T-cell (primary cell): ENCODE results near the gene TBC1D24. TPM values are rescaled to one million over a fixed set of nuclear protein-coding genes. Genes with fewer than 3 reads are reported as not detected.

Experiments
- ATAC-seq, 4 experiments: fragments of 200-7000 bp in 3 of 4; fragments of 150-1000 bp in 1 of 4; cut with Tn5 transposase; replicated peaks in 1 of 4; 1 replicate in 3 of 4; 2 replicates in 1 of 4; pipeline ENCODE4 v1.10.0; 2021; ENCODE audit warnings: moderate library complexity in 3 of 4, mild to moderate bottlenecking in 2 of 4, moderate number of reproducible peaks in 1 of 4
- CTCF ChIA-PET, 2 donors: fragments of 300-600 bp; sonication (Branson Sonifier 250); formaldehyde crosslinking; loops; one replicate each; lab custom pipeline; 2022; ENCODE audit warnings: antibody characterized with exemption in 2 of 2; lab: Charles Lee
- POLR2A ChIA-PET, 2 donors: fragments of 300-600 bp; sonication (Branson Sonifier 250); formaldehyde crosslinking; loops; one replicate each; lab custom pipeline; 2022; ENCODE audit warnings: antibody characterized with exemption in 2 of 2; lab: Charles Lee
- DNase-seq, 35 experiments: peaks; one replicate each; pipeline versions ENCODE4 v3.0.0 to v3.0.0-alpha.2; 2013 to 2023
- H3K27ac ChIP-seq: one replicate; pipeline ENCODE4 v1.5.1; 2013; ENCODE audit warnings: low read length
- H3K27me3 ChIP-seq, 2 experiments: replicated peaks in 1 of 2; 1 replicate in 1 of 2; 2 replicates in 1 of 2; pipeline versions ENCODE4 v1.6.1 to v1.7.0; 2013; ENCODE audit warnings: low read length in 1 of 2, mixed read lengths in 1 of 2; ENCODE audit not compliant: control insufficient read depth in 2 of 2, insufficient read depth in 2 of 2; ENCODE audit errors: extremely low read depth in 1 of 2
- H3K36me3 ChIP-seq, 2 donors: 1 replicate in 1 of 2; 2 replicates in 1 of 2; pipeline versions ENCODE4 v1.6.1 to v1.7.0; 2013; ENCODE audit warnings: low read length in 1 of 2; ENCODE audit not compliant: control insufficient read depth in 2 of 2, insufficient read depth in 1 of 2; ENCODE audit errors: extremely low read depth in 1 of 2
- H3K4me1 ChIP-seq, 2 experiments: 1 replicate in 1 of 2; 2 replicates in 1 of 2; pipeline versions ENCODE4 v1.6.1 to v1.7.0; 2013; ENCODE audit warnings: low read length in 2 of 2, mixed read lengths in 1 of 2; ENCODE audit not compliant: insufficient read depth in 2 of 2, control insufficient read depth in 1 of 2; ENCODE audit errors: extremely low read depth in 1 of 2
- H3K4me3 ChIP-seq, 2 donors: 1 replicate in 1 of 2; 2 replicates in 1 of 2; pipeline versions ENCODE4 v1.5.1 to v1.7.0; 2013; ENCODE audit warnings: mild to moderate bottlenecking in 2 of 2, low read length in 1 of 2, moderate library complexity in 1 of 2; ENCODE audit not compliant: control insufficient read depth in 1 of 2; ENCODE audit errors: extremely low read depth in 1 of 2
- H3K9me3 ChIP-seq: 2 replicates; pipeline ENCODE4 v1.7.0; 2013
- H3K27ac Mint-ChIP-seq, 2 donors: one replicate each; pipeline ENCODE4 v1.8.0; 2020 to 2021; ENCODE audit warnings: mild to moderate bottlenecking in 2 of 2, mixed read lengths in 2 of 2
- H3K27me3 Mint-ChIP-seq, 2 donors: one replicate each; pipeline ENCODE4 v1.8.0; 2021 to 2022; ENCODE audit warnings: mixed read lengths in 2 of 2
- H3K36me3 Mint-ChIP-seq: one replicate; pipeline ENCODE4 v1.8.0; 2021; ENCODE audit warnings: mixed read lengths
- H3K4me1 Mint-ChIP-seq, 3 donors: one replicate each; pipeline ENCODE4 v1.8.0; 2020 to 2022; ENCODE audit warnings: mixed read lengths in 3 of 3, mild to moderate bottlenecking in 1 of 3
- H3K4me3 Mint-ChIP-seq, 3 donors: one replicate each; pipeline ENCODE4 v1.8.0; 2020 to 2022; ENCODE audit warnings: mild to moderate bottlenecking in 3 of 3, mixed read lengths in 3 of 3, moderate library complexity in 3 of 3
- H3K9me3 Mint-ChIP-seq, 3 donors: one replicate each; pipeline ENCODE4 v1.8.0; 2020 to 2022; ENCODE audit warnings: mixed read lengths in 3 of 3
- WGBS: methylation state at CpG from one replicate; pipeline ENCODE4 v1.1.5; 2013; ENCODE audit warnings: missing lambda C conversion rate; ENCODE audit not compliant: insufficient coverage; 5-methylcytosine and 5-hydroxymethylcytosine counted together
- total RNA-seq, 35 experiments: library from RNA in 6 of 35; stranded (reverse) in 6 of 35; fragments of 120-200 nt in 1 of 35; gene quantifications; one replicate each; pipeline versions ENCODE4 v1.2.1 to v1.2.4 and lab custom pipeline; 2013 to 2026

The TBC1D24 gene
- total RNA-seq, 5 donors from 2014 or later (not counting 1 experiment from before 2014, with no cell fraction given), result 8.3 to 22.2 (median 10.7) TPM

- DNase-seq, result peak in 12 of 35 experiments; percentile 15 to 54 (median 34)
- Histone ChIP-seq H3K27ac (peak overlapping the region; percentile 89), H3K36me3 (peaks cover 3 to 8% of the 10 kb centered on the region in 2 donors), H3K9me3 (no peaks in the 10 kb centered on the region), H3K4me3 (peak overlapping the region; percentile 87), H3K4me1 (peaks cover 26 to 61% of the 10 kb centered on the region in 2 experiments), H3K27me3 (peaks cover 0 to 13% of the 10 kb centered on the region in 2 experiments)
- peaks cover 5% of the 10 kb centered on the region for H3K36me3 Mint-ChIP-seq
- H3K9me3 Mint-ChIP-seq, result no peaks in the 10 kb centered on the region
- peaks cover 57 to 63% (median 58%) of the 10 kb centered on the region in 3 donors for H3K4me1 Mint-ChIP-seq
- CTCF ChIA-PET, result no interaction called here
- POLR2A ChIA-PET, result interaction anchor here (0.5 to 0.8 kb wide), 3 partner anchors 550 to 1758 kb away, joined by 3 to 4 read pairs (median 4); partner anchors contain the start of gene RPS2 (in 1 of the 2)
- H3K27me3 Mint-ChIP-seq, result no peaks in the 10 kb centered on the region
- H3K27ac Mint-ChIP-seq, result peak overlapping the region; percentile 90
- under 1% methylated on average over 50 of the region's 63 CpGs for WGBS
- ATAC-seq, result peak in 1 of 4 experiments; percentile 0
- H3K4me3 Mint-ChIP-seq, result peak overlapping the region; percentile 87 to 92 (median 89)
Observed at GRCh38 chr16:2514333-2515179, 39.6 kb downstream of the TBC1D24 start.

GRCh38 chr16:2515180-2515851, 40.4 kb downstream of the TBC1D24 start:
- WGBS, result 57% methylated on average over 6 of the region's 14 CpGs
- no peak for ATAC-seq
- H3K4me1 ChIP-seq, result peaks cover 26 to 66% of the 10 kb centered on the region in 2 experiments
- peaks cover 60 to 64% (median 63%) of the 10 kb centered on the region in 3 donors for H3K4me1 Mint-ChIP-seq
- no peak for DNase-seq
- no peaks in the 10 kb centered on the region for H3K9me3 ChIP-seq
- H3K4me3 ChIP-seq, result peak overlapping the region; percentile 87
- ChIA-PET POLR2A (interaction anchor here (0.5 to 0.6 kb wide), 5 partner anchors 16 to 1757 kb away, joined by 3 to 6 read pairs (median 4); partner anchors contain the start of genes BAIAP3 (in 1 of the 2), CEMP1 (in 1 of the 2) and NHERF2 (in 1 of the 2)), CTCF (interaction anchor here in 1 of 2 donors (0.6 kb wide), 1 partner anchor 18 kb away, joined by 4 read pairs; no protein-coding TSS in a partner anchor)
- peaks cover 0 to 13% of the 10 kb centered on the region in 2 experiments for H3K27me3 ChIP-seq
- H3K27ac Mint-ChIP-seq, result peak overlapping the region; percentile 90
- no peaks in the 10 kb centered on the region for H3K27me3 Mint-ChIP-seq
- H3K36me3 Mint-ChIP-seq, result peaks cover 5% of the 10 kb centered on the region
- H3K36me3 ChIP-seq, result peaks cover 3 to 9% of the 10 kb centered on the region in 2 donors
- H3K4me3 Mint-ChIP-seq, result peak overlapping the region; percentile 87 to 92 (median 89)
- no peaks in the 10 kb centered on the region for H3K9me3 Mint-ChIP-seq
- H3K27ac ChIP-seq, result peak overlapping the region; percentile 89

GRCh38 chr16:2516391-2517240, 41.7 kb downstream of the TBC1D24 start:
- Histone ChIP-seq H3K36me3 (peaks cover 3 to 9% of the 10 kb centered on the region in 2 donors), H3K4me1 (peaks cover 26 to 76% of the 10 kb centered on the region in 2 experiments), H3K27me3 (peaks cover 0 to 13% of the 10 kb centered on the region in 2 experiments), H3K9me3 (no peaks in the 10 kb centered on the region), H3K4me3 (no peak overlapping the region), H3K27ac (peak overlapping the region; percentile 22)
- Mint-ChIP-seq H3K36me3 (peaks cover 5% of the 10 kb centered on the region), H3K4me3 (peak overlapping the region; percentile 87 to 92 (median 89)), H3K27ac (peak overlapping the region; percentile 90), H3K27me3 (no peaks in the 10 kb centered on the region), H3K9me3 (no peaks in the 10 kb centered on the region), H3K4me1 (peaks cover 69 to 72% (median 72%) of the 10 kb centered on the region in 3 donors)
- no peak for DNase-seq
- ChIA-PET POLR2A (no interaction called here), CTCF (no interaction called here)
- ATAC-seq, result no peak
- 72% methylated on average over 8 of the region's 11 CpGs for WGBS

DNA sequence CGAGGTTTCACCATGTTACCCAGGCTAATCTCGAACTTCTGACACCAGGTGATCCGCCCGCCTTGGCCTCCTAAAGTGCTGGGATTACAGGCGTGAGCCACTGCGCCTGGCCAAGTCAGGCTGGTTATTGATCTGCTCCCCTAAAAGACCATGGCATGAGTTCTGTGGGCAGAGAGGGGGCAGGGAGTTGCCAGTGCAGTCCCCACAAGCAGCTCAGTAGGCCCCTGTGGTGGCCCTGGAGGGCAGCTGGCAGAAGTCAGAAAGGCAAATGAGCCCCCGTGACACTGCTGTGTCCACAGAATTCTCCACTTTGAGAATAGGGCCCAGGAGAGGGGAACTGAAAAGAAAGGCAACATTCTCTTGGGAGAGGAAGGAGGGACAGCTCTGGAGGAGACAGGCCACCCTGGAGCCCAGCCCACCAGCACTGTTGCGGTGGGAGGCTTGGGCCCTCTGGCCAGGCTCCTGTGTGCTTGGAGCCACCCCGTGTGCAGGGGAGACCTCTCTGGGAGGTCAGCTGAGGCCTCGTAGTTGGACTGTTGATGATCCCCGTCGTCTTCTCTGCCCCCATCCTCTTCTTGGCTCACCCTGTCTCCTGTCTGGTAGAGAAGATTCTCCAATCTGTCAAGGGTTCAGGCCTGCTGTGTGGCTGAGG, 43.2 kb downstream of the TBC1D24 start:
- Mint-ChIP-seq H3K36me3 (peaks cover 5% of the 10 kb centered on the region), H3K9me3 (no peaks in the 10 kb centered on the region), H3K4me3 (peak overlapping the region; percentile 9 to 87 (median 9)), H3K27me3 (no peaks in the 10 kb centered on the region), H3K27ac (peak overlapping the region; percentile 65 to 66), H3K4me1 (peaks cover 62 to 65% (median 63%) of the 10 kb centered on the region in 3 donors)
- H3K9me3 ChIP-seq, result no peaks in the 10 kb centered on the region
- peaks cover 3 to 14% of the 10 kb centered on the region in 2 donors for H3K36me3 ChIP-seq
- DNase-seq (no peak), ATAC-seq (no peak)
- no peak overlapping the region for H3K27ac ChIP-seq
- H3K4me1 ChIP-seq, result peaks cover 26 to 73% of the 10 kb centered on the region in 2 experiments
- 90% methylated on average over 8 of the region's 12 CpGs for WGBS
- ChIA-PET CTCF (no interaction called here), POLR2A (interaction anchor here in 1 of 2 donors (0.7 kb wide), 1 partner anchor 9 kb away, joined by 3 read pairs; no protein-coding TSS in a partner anchor)
- no peak overlapping the region for H3K4me3 ChIP-seq
- H3K27me3 ChIP-seq, result peaks cover 0 to 3% of the 10 kb centered on the region in 2 experiments

GRCh38 chr16:2518823-2519710, 44.1 kb downstream of the TBC1D24 start:
- peak in 1 of 35 experiments; percentile 21 for DNase-seq
- peak overlapping the region; percentile 89 to 91 for H3K27ac Mint-ChIP-seq
- peaks cover 63 to 67% (median 65%) of the 10 kb centered on the region in 3 donors for H3K4me1 Mint-ChIP-seq
- H3K27me3 Mint-ChIP-seq, result no peaks in the 10 kb centered on the region
- peaks cover 8% of the 10 kb centered on the region for H3K36me3 Mint-ChIP-seq
- H3K9me3 Mint-ChIP-seq, result no peaks in the 10 kb centered on the region
- Histone ChIP-seq H3K4me1 (peaks cover 26 to 73% of the 10 kb centered on the region in 2 experiments), H3K27ac (no peak overlapping the region), H3K27me3 (no peaks in the 10 kb centered on the region), H3K4me3 (no peak overlapping the region), H3K9me3 (no peaks in the 10 kb centered on the region), H3K36me3 (peaks cover 3 to 23% of the 10 kb centered on the region in 2 donors)
- POLR2A ChIA-PET, result interaction anchor here (0.7 to 2.8 kb wide), 4 partner anchors 8 to 365 kb away, joined by 3 to 31 read pairs (median 4); partner anchors contain the start of gene CEMP1 (in 1 of the 2)
- peak overlapping the region; percentile 59 to 84 (median 72) for H3K4me3 Mint-ChIP-seq
- no peak for ATAC-seq
- 94% methylated on average over 39 of the region's 39 CpGs for WGBS
- CTCF ChIA-PET, result no interaction called here
